Heart right ventricle (tissue), 16 donors: ENCODE data around the gene TNFAIP8L3. TPM values are rescaled to one million over a fixed set of nuclear protein-coding genes. Genes with fewer than 3 reads are reported as not detected.
A peak's percentile ranks its signal among the peaks of the same experiment; 100 is the strongest.

Source experiments
- ATAC-seq, 8 donors: fragments of 200-7000 bp; cut with Tn5 transposase; one replicate each; pipeline ENCODE4 v1.9.1; 2020; ENCODE audit warnings: mild to moderate bottlenecking in 8 of 8, moderate library complexity in 8 of 8, moderate number of reproducible peaks in 1 of 8
- DNase-seq, 2 donors: peaks; one replicate each; pipeline ENCODE4 v3.0.0-alpha.2; 2020
- H3K27ac ChIP-seq, 10 donors: fragments of 200-600 bp; sonication (generic) in 2 of 10; one replicate each; pipeline versions ENCODE4 v1.5.0 to v1.8.0; 2020 to 2022; ENCODE audit warnings: mild to moderate bottlenecking in 3 of 10
- H3K27me3 ChIP-seq, 7 donors: fragments of 200-600 bp; one replicate each; pipeline ENCODE4 v1.8.0; 2021 to 2022; ENCODE audit warnings: mild to moderate bottlenecking in 2 of 7
- H3K36me3 ChIP-seq, 9 donors: fragments of 200-600 bp; sonication (generic) in 1 of 9; one replicate each; pipeline versions ENCODE4 v1.5.0 to v1.8.0; 2020 to 2022; ENCODE audit warnings: mild to moderate bottlenecking in 2 of 9
- H3K4me1 ChIP-seq, 9 donors: fragments of 200-600 bp; sonication (generic) in 1 of 9; one replicate each; pipeline versions ENCODE4 v1.5.0 to v1.8.0; 2020 to 2022; ENCODE audit warnings: mild to moderate bottlenecking in 4 of 9
- H3K4me3 ChIP-seq, 10 donors: fragments of 200-600 bp; sonication (generic) in 2 of 10; one replicate each; pipeline versions ENCODE4 v1.5.0 to v1.8.0; 2020 to 2022; ENCODE audit warnings: mild to moderate bottlenecking in 7 of 10, moderate library complexity in 2 of 10
- H3K9me3 ChIP-seq, 11 donors: fragments of 200-600 bp in 10 of 11; sonication (generic) in 2 of 11; one replicate each; pipeline versions ENCODE4 v1.5.0 to v1.8.0; 2013 to 2022; ENCODE audit warnings: mild to moderate bottlenecking in 2 of 11, control low read depth in 1 of 11, moderate library complexity in 1 of 11
- WGBS, 2 donors: extraction: QIAGEN DNeasy Blood & Tissue Kit; methylation state at CpG; one replicate each; pipeline ENCODE4 v1.1.7; 2013; ENCODE audit warnings: inconsistent platforms in 1 of 2; 5-methylcytosine and 5-hydroxymethylcytosine counted together
- intact Hi-C, 10 donors: fragments of 100-400 bp; cut with DNase I; formaldehyde crosslinking; loops; one replicate each; pipeline versions ENCODE4 v1.11.1 to v1.14.2; 2022
- polyA plus RNA-seq, 2 donors: library from polyadenylated mRNA; stranded (reverse); fragments of 200-250 nt; gene quantifications; one replicate each; pipeline ENCODE4 v1.2.3, GENCODE V29; 2013
- total RNA-seq, 10 donors: library from RNA; stranded (reverse); fragmentation: NEBNext Ultra II Directional in 3 of 10; extraction: Animal tissue kit (Norgen Biotek cat#: 25700) in 3 of 10; gene quantifications; one replicate each; pipeline versions ENCODE4 v1.2.1 to v1.2.4, GENCODE V29; 2021 to 2023
- TF ChIP-seq, protein P1 (sequence below), 9 donors: fragments of 200-600 bp; sonication (generic) in 2 of 9; IDR thresholded peaks; one replicate each; pipeline versions ENCODE4 v1.5.0 to v1.8.0; 2021 to 2022; ENCODE audit warnings: antibody characterized with exemption in 9 of 9, mild to moderate bottlenecking in 5 of 9, moderate library complexity in 1 of 9
- donor health status: Arrhythmogenic right ventricular cardiomyopathy.
- donor health status: ischemic (EF 13 %, LVEDD 7.1; RV severe dilation, severe dysfunction).
- donor health status: healthy with polysubstance abuse.
- donor health status: DM: no; HTN: yes; CAD: no.
- donor health status: DM: no; HTN: no; CAD: no.
- donor health status: ischemic (EF 25% LVEDD 6.9; RV normal size, moderate dysfunction).
- donor health status: ischemic (EF 25% LVEDD 5.7; RV mildly dilated, moderate dysfunction).
- donor health status: healthy.
- donor health status: DM: yes; HTN: yes; CAD: no.
- donor health status: Ischemic cardiomyopathy.
- donor health status: ischemic (EF 35%, LVEDD 5.7; RV mildly dilated, moderate dysfunction).
- donor health status: nonischemic (EF 11% LVEDD 7.7; RV severe dilation, severe dysfunction).
- donor health status: DM: yes; HTN: yes; CAD: no.
- donor health status: PGD.
- donor health status: ischemic (EF 29% LVEDD 5.4; RV normal size, mild dysfunction).
- donor health status: nonischemic (EF 23%, LVEDD 6.1; RV moderate dilation, normal function).

TNFAIP8L3 gene
- total and polyA plus RNA-seq, 12 donors: 1.3 to 14.4 (median 3.4) TPM

DNA sequence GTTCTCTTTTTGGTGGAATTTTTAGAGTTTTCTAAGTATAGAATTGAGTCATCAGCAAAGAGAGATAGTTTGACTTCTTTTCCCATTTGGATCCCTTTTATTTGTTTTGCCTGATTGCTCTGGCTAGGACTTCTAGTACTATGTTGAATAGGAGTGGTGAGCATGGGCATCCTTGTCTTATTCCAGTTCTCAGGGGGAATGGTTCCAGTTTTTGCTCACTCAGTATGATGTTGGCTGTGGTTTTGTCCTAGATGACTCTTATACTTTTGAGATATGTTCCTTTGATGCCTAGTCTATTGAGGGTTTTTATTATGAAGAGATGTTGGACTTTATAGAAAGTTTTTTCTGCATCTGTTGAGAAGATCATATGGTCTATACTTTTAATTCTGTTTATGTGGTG lies 72.5 kb downstream of the TNFAIP8L3 start:
- H3K27ac ChIP-seq: no peak overlapping the region
- no peaks in the 10 kb centered on the region for H3K36me3 ChIP-seq
- no peak for DNase-seq
- H3K9me3 ChIP-seq: peaks cover 0 to 14% (median 7%) of the 10 kb centered on the region in 11 donors
- TF ChIP-seq, protein P1, sequence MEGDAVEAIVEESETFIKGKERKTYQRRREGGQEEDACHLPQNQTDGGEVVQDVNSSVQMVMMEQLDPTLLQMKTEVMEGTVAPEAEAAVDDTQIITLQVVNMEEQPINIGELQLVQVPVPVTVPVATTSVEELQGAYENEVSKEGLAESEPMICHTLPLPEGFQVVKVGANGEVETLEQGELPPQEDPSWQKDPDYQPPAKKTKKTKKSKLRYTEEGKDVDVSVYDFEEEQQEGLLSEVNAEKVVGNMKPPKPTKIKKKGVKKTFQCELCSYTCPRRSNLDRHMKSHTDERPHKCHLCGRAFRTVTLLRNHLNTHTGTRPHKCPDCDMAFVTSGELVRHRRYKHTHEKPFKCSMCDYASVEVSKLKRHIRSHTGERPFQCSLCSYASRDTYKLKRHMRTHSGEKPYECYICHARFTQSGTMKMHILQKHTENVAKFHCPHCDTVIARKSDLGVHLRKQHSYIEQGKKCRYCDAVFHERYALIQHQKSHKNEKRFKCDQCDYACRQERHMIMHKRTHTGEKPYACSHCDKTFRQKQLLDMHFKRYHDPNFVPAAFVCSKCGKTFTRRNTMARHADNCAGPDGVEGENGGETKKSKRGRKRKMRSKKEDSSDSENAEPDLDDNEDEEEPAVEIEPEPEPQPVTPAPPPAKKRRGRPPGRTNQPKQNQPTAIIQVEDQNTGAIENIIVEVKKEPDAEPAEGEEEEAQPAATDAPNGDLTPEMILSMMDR (IDR thresholded peaks at IDR 0.05): no peak
- no peak for ATAC-seq
- no peak overlapping the region for H3K4me3 ChIP-seq
- H3K4me1 ChIP-seq: peaks cover 0 to 5% (median 0%) of the 10 kb centered on the region in 9 donors
- intact Hi-C loops: no loop called here
- H3K27me3 ChIP-seq: no peaks in the 10 kb centered on the region

- Histone ChIP-seq H3K4me3 (no peak overlapping the region), H3K27ac (no peak overlapping the region), H3K36me3 (no peaks in the 10 kb centered on the region), H3K4me1 (no peaks in the 10 kb centered on the region), H3K27me3 (no peaks in the 10 kb centered on the region), H3K9me3 (peaks cover 0 to 14% (median 7%) of the 10 kb centered on the region in 11 donors)
- intact Hi-C loops: no loop called here
- TF ChIP-seq, protein P1 (IDR thresholded peaks at IDR 0.05): no peak
- DNase-seq (no peak), ATAC-seq (peak in 1 of 8 donors; percentile 52)
- 73 to 74% methylated on average over 1 of the region's 1 CpG for WGBS, 2 donors
Measured at GRCh38 chr15:51016615-51017014, 78.1 kb downstream of the TNFAIP8L3 start.

DNA sequence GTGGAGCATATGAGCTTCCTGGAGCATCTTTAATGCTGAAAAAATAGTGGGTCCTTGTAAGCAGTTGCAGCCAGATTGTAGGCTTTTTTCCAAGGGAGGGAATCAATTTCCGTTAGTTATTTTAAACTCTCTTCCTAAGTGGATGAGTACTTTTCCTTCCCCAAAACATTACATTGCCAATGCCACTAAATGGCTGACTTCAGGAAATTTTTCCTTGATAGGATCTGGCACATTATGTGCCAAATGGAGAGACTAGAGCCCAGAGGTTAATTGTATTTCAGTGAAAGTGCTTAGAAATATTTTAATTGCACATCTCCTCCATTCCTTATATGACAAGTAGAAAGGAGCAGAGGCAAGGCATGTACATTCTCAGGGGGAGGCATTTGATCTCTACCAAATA lies 83.5 kb downstream of the TNFAIP8L3 start:
- WGBS, 2 donors: 47 to 57% methylated on average over 1 of the region's 1 CpG
- Histone ChIP-seq H3K36me3 (peaks cover 0 to 30% (median 0%) of the 10 kb centered on the region in 9 donors), H3K4me3 (no peak overlapping the region), H3K27me3 (no peaks in the 10 kb centered on the region), H3K9me3 (peaks cover 0 to 33% (median 3%) of the 10 kb centered on the region in 11 donors), H3K4me1 (no peaks in the 10 kb centered on the region), H3K27ac (no peak overlapping the region)
- ATAC-seq (no peak), DNase-seq (no peak)
- intact Hi-C loops: no loop called here
- TF ChIP-seq, protein P1 (IDR thresholded peaks at IDR 0.05): no peak

GRCh38 chr15:51007131-51007666 lies 87.5 kb downstream of the TNFAIP8L3 start:
- ATAC-seq (no peak), DNase-seq (no peak)
- no peak overlapping the region for H3K4me3 ChIP-seq
- H3K27ac ChIP-seq: no peak overlapping the region
- intact Hi-C loops: no loop called here
- H3K4me1 ChIP-seq: peaks cover 0 to 4% (median 0%) of the 10 kb centered on the region in 9 donors
- 94% methylated on average over 4 of the region's 4 CpGs for WGBS, 2 donors
- no peaks in the 10 kb centered on the region for H3K27me3 ChIP-seq
- peaks cover 0 to 33% (median 3%) of the 10 kb centered on the region in 11 donors for H3K9me3 ChIP-seq
- peaks cover 0 to 56% (median 0%) of the 10 kb centered on the region in 9 donors for H3K36me3 ChIP-seq
- TF ChIP-seq, protein P1 (IDR thresholded peaks at IDR 0.05): no peak

Other genes with a start within 250 kb of the TNFAIP8L3 start
- gene AP4E1, start 186.2 kb downstream of the TNFAIP8L3 start, total RNA-seq: 10 to 100 TPM in 3 of 10 donors, 1 to 10 TPM in 7; 6.5 to 11.1 (median 8.9) TPM
- gene AP4E1, start 186.2 kb downstream of the TNFAIP8L3 start, polyA plus RNA-seq: 1 to 10 TPM; 2.0 to 3.4 TPM
- 1 to 10 TPM in 3 of 10 donors, under 1 TPM in 4, not detected in 3; 0.26 to 1.9 (median 0.58) TPM for gene CYP19A1, start 243.7 kb upstream of the TNFAIP8L3 start, total RNA-seq
- gene CYP19A1, start 243.7 kb upstream of the TNFAIP8L3 start, polyA plus RNA-seq: under 1 TPM; 0.68 to 0.95 TPM
- 10 to 100 TPM in 6 of 10 donors, 1 to 10 TPM in 4; 8.5 to 19.8 (median 12.4) TPM for gene GLDN, start 246.7 kb upstream of the TNFAIP8L3 start, total RNA-seq
- 1 to 10 TPM in 1 of 2 donors, under 1 TPM in 1; 0.65 to 5.3 TPM for gene GLDN, start 246.7 kb upstream of the TNFAIP8L3 start, polyA plus RNA-seq